ENCODE results near the gene BABAM2. TPM values are rescaled to one million over a fixed set of nuclear protein-coding genes. Genes with fewer than 3 reads are reported as not detected.
"Not testable (repeated sequence)": the region's sequence is repeated elsewhere in the genome, so short reads cannot be mapped to it uniquely, and the experiment has no call there.

The BABAM2 gene
- polyA plus RNA-seq, 1 donor = 21.9 TPM

- no peak for DNase-seq (ENCODE audit: low read depth)
Measured at GRCh38 chr2:27878825-27879224, 11.7 kb upstream of the BABAM2 start.

GRCh38 chr2:27881815-27882583 is 8.5 kb upstream of the BABAM2 start:
- not testable (repeated sequence) for DNase-seq (ENCODE audit: low read depth)

- not testable (repeated sequence) for DNase-seq (ENCODE audit: low read depth)
Measured at GRCh38 chr2:27882584-27882922, 8.0 kb upstream of the BABAM2 start.

DNA sequence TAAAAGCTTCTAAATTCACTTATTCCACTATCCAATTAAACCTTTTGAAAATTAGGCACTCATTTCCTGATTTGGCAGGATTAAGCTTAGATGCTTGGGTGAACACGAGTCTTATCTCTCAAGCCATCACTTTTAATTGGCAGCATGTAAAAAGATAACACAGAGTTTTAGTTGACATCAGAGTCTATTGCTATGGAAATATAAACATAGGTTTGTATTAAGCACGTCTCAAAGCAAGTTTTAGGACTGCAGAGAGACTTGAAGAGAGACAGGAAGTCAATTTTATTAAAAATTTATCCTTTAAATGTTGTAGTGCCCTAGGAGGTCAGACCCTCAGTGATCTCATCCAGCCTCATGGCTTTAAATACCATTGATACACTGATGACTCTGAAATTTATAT is 5.9 kb upstream of the BABAM2 start:
- no peak for DNase-seq (ENCODE audit: low read depth)

GRCh38 chr2:27885234-27885633 is 5.3 kb upstream of the BABAM2 start:
- no peak for DNase-seq (ENCODE audit: low read depth)

GRCh38 chr2:27885661-27886060 is 4.9 kb upstream of the BABAM2 start:
- DNase-seq (ENCODE audit: low read depth) = no peak

DNA sequence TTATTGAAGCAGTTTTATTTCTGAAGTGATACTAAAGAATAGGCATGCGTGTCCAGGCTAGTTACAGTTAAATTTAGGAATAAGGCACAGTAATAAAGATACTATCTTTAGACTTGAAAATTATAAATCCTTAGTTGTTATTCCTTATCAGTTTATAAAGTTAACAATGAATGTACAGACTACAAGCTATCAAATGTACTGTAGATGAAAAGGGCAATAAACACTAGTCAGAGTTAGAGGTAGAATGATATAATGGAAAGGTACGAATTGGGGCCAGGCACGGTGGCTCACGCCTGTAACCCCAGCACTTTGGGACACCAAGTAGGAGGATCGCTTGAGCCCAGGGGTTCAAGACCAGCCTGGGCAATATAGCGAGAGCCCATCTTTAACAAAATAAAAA is 4.2 kb upstream of the BABAM2 start:
- DNase-seq (ENCODE audit: low read depth) = no peak

- no peak for DNase-seq (ENCODE audit: low read depth)
Measured at GRCh38 chr2:27887111-27887510, 3.4 kb upstream of the BABAM2 start.

- DNase-seq (ENCODE audit: low read depth) = no peak
Measured at GRCh38 chr2:27887830-27888229, 2.7 kb upstream of the BABAM2 start.

DNA sequence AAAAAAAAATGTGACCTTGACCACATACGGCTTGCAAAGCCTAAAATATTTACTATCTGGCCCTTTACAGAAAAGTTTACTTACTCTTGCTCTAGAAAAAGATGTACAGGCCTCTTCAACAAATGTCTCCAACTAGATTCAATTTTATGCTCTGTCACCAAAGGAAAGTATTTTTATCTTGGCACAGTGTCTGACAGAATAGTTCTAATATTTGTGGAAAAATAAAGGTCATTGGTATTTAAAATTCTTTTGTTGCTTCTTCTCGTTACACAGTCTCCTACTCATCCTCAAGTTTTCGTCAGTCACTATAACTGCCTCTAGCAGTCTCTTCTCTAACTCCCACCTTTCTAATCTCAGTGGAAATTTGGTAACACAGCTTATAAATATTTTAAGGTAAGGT is 1.7 kb upstream of the BABAM2 start:
- DNase-seq (ENCODE audit: low read depth) = no peak

- DNase-seq (ENCODE audit: low read depth) = no peak
Measured at GRCh38 chr2:27889774-27890145, 769 bp upstream of the BABAM2 start.

DNA sequence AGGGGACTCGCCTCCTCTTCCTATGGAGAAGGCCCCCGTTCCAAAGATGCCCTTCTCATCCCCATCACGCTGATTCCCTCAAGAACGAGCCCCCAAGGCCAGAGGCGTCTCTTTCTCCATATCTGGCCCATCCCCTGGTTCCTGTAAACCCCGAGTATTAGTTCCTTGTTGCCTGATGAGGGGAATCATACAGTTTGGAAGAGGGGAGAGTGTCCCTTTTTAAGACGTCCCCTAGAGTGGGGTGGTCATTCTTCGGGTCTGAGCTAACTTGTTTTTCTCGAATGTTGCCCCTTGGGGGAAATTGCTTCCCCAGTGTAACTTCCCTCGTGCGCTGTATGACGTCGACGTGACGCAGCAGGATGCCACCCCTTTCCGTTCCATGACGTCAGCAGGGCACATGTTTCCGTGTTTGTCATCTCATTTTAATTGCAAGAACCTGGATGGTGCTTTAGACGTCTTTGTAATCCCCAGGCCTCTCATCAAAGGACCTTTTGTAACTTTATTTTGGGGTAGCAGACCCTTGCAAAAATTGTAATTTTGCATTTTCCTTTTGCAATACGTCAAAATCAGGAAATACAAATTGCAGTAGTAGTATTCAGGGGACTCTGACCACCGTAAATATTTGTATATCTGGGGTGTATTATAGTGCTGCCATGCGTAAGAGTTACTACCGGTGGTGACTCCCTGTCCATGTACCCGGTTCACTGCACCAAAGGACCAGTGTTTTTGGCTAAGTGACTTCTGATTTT is 569 bp downstream of the BABAM2 start:
- DNase-seq (ENCODE audit: low read depth) = peak; percentile 50

DNA sequence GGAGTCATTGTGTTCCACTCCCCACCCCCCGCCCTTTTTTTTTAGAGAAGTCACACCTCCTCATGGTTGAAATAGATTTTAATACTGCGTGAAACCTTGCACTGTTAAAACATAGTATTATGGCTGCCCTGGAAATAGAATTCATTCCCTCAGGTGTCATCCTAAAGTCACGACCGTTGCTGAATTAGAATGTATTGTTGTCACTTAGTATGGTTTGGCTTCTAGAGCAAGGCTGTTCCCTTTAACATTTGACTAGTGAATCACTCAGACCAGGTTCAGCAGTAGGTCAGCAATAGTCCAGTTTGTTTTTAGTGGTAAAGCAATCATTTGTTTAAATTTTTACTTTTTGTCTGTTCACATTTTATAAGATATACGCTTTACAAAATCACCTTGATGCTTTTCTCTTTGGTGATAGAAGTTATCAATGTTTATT is 1.2 kb downstream of the BABAM2 start:
- no peak for DNase-seq (ENCODE audit: low read depth)

GRCh38 chr2:27893006-27893405 is 2.5 kb downstream of the BABAM2 start:
- no peak for DNase-seq (ENCODE audit: low read depth)

DNA sequence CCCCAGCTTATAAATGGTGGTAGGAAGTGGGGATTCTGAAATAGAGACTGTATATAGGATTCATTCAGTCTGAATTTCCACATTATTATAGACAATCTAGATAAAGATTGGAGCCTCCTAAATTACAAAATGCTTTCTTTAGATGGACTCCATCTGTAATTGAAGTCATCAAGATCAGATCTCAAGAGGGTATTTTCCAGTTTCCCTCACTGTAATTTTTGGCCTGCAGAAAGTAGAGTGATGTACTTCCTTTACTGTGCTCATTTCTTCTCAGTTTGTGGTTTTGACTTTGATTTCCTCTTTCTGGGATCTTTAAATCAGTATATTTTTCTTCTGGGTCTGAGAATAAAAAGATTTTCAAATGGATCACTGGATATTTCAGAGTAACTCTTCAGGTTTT is 7.2 kb downstream of the BABAM2 start:
- no peak for DNase-seq (ENCODE audit: low read depth)

DNA sequence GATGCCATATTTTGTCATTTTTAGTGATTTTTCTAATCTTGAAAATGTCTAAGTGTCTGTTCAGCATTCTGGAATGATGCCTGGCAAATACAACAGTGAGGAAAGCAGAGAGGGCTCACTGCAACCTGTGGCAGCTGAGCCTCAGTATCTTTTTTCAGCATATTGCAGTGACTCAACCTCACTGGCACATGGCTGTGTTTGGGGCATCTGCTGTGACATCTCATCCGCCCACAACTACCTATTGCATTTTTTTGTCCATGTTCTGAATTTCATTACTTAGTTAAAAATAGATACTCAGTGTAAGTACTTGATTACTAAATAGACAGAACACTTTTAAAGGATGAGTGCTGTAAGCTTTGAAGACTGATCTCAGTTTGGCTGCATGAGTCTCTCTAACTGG is 10.7 kb downstream of the BABAM2 start:
- no peak for DNase-seq (ENCODE audit: low read depth)

DNA sequence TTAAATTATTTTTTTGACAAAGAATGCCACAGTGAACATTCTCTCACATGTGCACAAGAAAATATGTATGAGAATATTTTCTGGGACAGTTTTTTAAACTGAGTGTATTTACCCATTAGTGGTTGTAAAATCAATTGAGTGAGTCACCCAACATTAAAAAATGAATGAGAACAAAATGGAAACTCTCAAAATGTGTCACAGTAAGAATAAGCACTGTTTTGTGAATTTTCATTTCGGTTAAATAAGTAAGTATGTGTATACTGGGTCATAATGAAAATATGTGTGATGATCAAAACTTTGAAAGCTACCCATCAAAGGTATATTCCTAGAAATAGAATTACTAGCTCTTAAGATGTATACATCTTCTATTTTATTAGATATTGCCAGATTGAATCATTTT is 11.6 kb downstream of the BABAM2 start:
- no peak for DNase-seq (ENCODE audit: low read depth)

DNA sequence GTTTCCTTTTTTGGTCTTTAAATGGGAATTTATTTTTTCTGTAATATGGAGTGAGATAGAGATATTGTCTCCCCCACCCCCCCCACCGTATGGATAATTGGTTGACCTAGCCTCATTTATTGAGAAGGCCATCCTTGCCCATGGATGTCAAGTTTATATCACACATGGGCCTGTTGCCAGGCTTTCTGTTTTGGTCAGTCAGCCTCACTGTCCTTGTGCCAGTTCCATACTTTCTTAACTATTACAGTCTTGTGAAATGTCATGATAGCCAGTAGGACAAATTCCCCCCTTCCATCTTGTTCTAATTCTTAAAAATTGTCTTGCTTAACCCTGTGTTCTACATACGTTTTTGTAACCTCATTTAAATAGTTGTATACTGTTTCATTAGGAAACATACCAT is 12.5 kb downstream of the BABAM2 start:
- no peak for DNase-seq (ENCODE audit: low read depth)

DNA sequence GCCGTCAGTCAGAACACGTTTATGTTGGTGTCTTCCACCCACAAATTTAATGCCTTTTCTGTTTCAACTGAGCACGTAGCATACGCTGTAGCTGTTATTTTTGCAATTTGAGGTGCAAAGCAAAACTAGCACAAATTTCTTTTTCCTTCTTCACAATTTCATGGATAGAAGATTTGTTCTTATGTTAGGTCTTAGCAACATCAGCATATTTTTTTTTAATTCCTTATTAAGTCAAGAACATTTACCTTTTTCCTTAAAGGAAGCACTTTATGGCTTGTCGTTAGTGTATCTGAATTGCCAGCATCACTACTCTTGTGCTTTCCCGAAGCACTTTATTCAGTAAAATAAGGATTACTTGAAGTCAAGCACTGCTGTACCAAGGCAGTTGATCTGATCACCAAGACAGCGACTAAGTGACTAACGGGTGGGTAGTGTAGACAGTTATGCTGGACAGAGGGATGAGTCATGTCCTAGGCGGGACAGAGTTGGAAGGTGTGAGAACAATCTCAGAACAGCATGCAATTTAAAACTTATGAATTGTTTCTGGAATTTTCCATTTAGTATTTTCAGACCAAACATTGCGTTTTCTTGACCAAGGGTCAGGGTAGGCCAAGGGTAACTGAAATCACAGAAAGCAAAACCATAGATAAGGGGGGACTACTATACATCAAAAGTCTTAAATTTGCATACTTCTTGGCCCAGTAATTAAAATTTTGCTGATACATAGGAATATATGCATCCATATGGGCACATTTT is 13.3 kb downstream of the BABAM2 start:
- DNase-seq (ENCODE audit: low read depth) = no peak

DNA sequence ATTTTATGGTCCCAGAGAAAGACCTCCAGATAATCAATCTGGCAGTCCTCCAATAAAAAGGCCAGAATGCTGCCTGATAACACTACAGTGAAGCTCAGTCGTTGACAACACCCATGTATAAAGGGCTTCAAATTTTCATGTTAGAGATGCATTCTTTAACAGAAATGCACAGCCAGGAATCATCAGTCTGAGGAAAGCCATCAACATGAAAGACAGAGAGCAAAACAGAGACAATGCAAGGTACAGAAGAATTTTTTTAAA is 13.8 kb downstream of the BABAM2 start:
- DNase-seq (ENCODE audit: low read depth) = no peak

GRCh38 chr2:27906074-27906473 is 15.5 kb downstream of the BABAM2 start:
- no peak for DNase-seq (ENCODE audit: low read depth)

- no peak for DNase-seq (ENCODE audit: low read depth)
Measured at GRCh38 chr2:27907547-27907946, 17.0 kb downstream of the BABAM2 start.

GRCh38 chr2:27909901-27910300 is 19.4 kb downstream of the BABAM2 start:
- DNase-seq (ENCODE audit: low read depth) = no peak
